CD4-positive, alpha-beta T cell treated with Interleukin-1 beta for 1 hour (primary cell): ENCODE measurements around the gene DACT3.
A peak's percentile ranks its signal among the peaks of the same experiment; 100 is the strongest.
"Not testable (repeated sequence)": the region's sequence is repeated elsewhere in the genome, so short reads cannot be mapped to it uniquely, and the experiment has no call there.

Experiments used
- DNase-seq, 2 donors: peaks; one replicate each; pipeline ENCODE4 v3.0.0-alpha.2; 2020 to 2022

DACT3 gene

GRCh38 chr19:46633130-46633529 is 27.9 kb downstream of the DACT3 start:
- DNase-seq = no peak

GRCh38 chr19:46631481-46631880 is 29.5 kb downstream of the DACT3 start:
- no peak for DNase-seq

- no peak for DNase-seq
These were observed 30.3 kb downstream of the DACT3 start for GRCh38 chr19:46630586-46631205.

GRCh38 chr19:46629546-46630025 is 31.4 kb downstream of the DACT3 start:
- no peak for DNase-seq

GRCh38 chr19:46628970-46629369 is 32.0 kb downstream of the DACT3 start:
- not testable (repeated sequence) for DNase-seq

GRCh38 chr19:46626446-46626845 is 34.5 kb downstream of the DACT3 start:
- no peak for DNase-seq

- no peak for DNase-seq
These were observed 35.3 kb downstream of the DACT3 start for GRCh38 chr19:46625731-46626130.

- peak; percentile 14 to 48 for DNase-seq
These were observed 35.9 kb downstream of the DACT3 start, which contains the start of gene PTGIR for GRCh38 chr19:46624958-46625661. Gene PTGIR, minus strand, starts transcription at chr19:46625089. Its CDS starts 864 bp downstream, at chr19:46624225.

GRCh38 chr19:46623915-46624502 is 37.0 kb downstream of the DACT3 start:
- no peak for DNase-seq

GRCh38 chr19:46622118-46622446 is 38.9 kb downstream of the DACT3 start:
- DNase-seq = no peak

GRCh38 chr19:46621191-46622117 is 39.5 kb downstream of the DACT3 start:
- no peak for DNase-seq

GRCh38 chr19:46620716-46621115 is 40.3 kb downstream of the DACT3 start:
- DNase-seq = no peak

- no peak for DNase-seq
These were observed 40.7 kb downstream of the DACT3 start for GRCh38 chr19:46620267-46620666.

GRCh38 chr19:46618670-46619231 is 42.2 kb downstream of the DACT3 start:
- peak; percentile 55 to 83 for DNase-seq

GRCh38 chr19:46617601-46618000 is 43.4 kb downstream of the DACT3 start:
- DNase-seq = peak in 1 of 2 donors; percentile 61

GRCh38 chr19:46616631-46617322 is 44.2 kb downstream of the DACT3 start:
- DNase-seq = peak; percentile 16 to 62

- DNase-seq = no peak
These were observed 45.0 kb downstream of the DACT3 start for GRCh38 chr19:46615966-46616365.

GRCh38 chr19:46614114-46614722 is 46.8 kb downstream of the DACT3 start:
- DNase-seq = peak; percentile 81

GRCh38 chr19:46613525-46613924 is 47.5 kb downstream of the DACT3 start:
- no peak for DNase-seq

GRCh38 chr19:46611776-46612175 is 49.2 kb downstream of the DACT3 start:
- DNase-seq = no peak
